WTC11 (cell line): ENCODE results near the gene CCDC152. TPM values are rescaled to one million over a fixed set of nuclear protein-coding genes. Genes with fewer than 3 reads are reported as not detected.

ENCODE experiments used
- ATAC-seq: fragments of 200-7000 bp; cut with Tn5 transposase; 2 replicates; pipeline ENCODE4 v1.10.0; 2021; ENCODE audit warnings: mild to moderate bottlenecking, moderate library complexity
- CTCF ChIA-PET: fragments of 300-600 bp; sonication (Branson Sonifier 250); formaldehyde crosslinking; loops from one replicate; lab custom pipeline; 2021; ENCODE audit warnings: antibody characterized with exemption; lab: Charles Lee
- POLR2A ChIA-PET: fragments of 350-600 bp; sonication (Branson Sonifier 250); formaldehyde crosslinking; loops from one replicate; lab custom pipeline; 2021; ENCODE audit warnings: antibody characterized with exemption; lab: Charles Lee
- DNase-seq: peaks from one replicate; pipeline ENCODE4 v3.0.0; 2021; ENCODE audit warnings: low spot score
- H3K27ac Mint-ChIP-seq: 2 replicates; pipeline ENCODE4 v1.8.0; 2021; ENCODE audit warnings: mixed read lengths
- H3K27me3 Mint-ChIP-seq: 2 replicates; pipeline ENCODE4 v1.8.0; 2021; ENCODE audit warnings: low read depth, mild to moderate bottlenecking, moderate library complexity, mixed read lengths
- H3K36me3 Mint-ChIP-seq: 2 replicates; pipeline ENCODE4 v1.8.0; 2021; ENCODE audit warnings: mixed read lengths
- H3K4me1 Mint-ChIP-seq: 2 replicates; pipeline ENCODE4 v1.8.0; 2022; ENCODE audit warnings: mixed read lengths
- H3K4me3 Mint-ChIP-seq: 2 replicates; pipeline ENCODE4 v1.8.0; 2021; ENCODE audit warnings: mild to moderate bottlenecking, moderate library complexity, mixed read lengths
- H3K9me3 Mint-ChIP-seq: 2 replicates; pipeline ENCODE4 v1.8.0; 2021; ENCODE audit warnings: mixed read lengths
- ARID4B ChIP-seq: sonication (generic); formaldehyde crosslinking; IDR thresholded peaks from 2 replicates; pipeline ENCODE4 v1.8.0; 2023; ENCODE audit warnings: missing genetic modification reagents, mild to moderate bottlenecking, borderline replicate concordance
- ATF2 ChIP-seq: sonication (generic); formaldehyde crosslinking; IDR thresholded peaks from 2 replicates; pipeline ENCODE4 v1.8.1; 2022; ENCODE audit warnings: low read depth, missing genetic modification reagents, borderline replicate concordance
- CREM ChIP-seq: sonication (generic); formaldehyde crosslinking; IDR thresholded peaks from 2 replicates; pipeline ENCODE4 v1.8.1; 2022; ENCODE audit warnings: mild to moderate bottlenecking, missing genetic modification reagents, moderate library complexity
- E2F1 ChIP-seq: sonication (generic); formaldehyde crosslinking; IDR thresholded peaks from 2 replicates; pipeline ENCODE4 v1.8.0; 2022; ENCODE audit warnings: mild to moderate bottlenecking, missing genetic modification reagents
- E2F4 ChIP-seq: sonication (generic); formaldehyde crosslinking; IDR thresholded peaks from 2 replicates; pipeline ENCODE4 v1.8.1; 2022; ENCODE audit warnings: low read depth, mild to moderate bottlenecking, moderate library complexity, missing genetic modification reagents, borderline replicate concordance
- ELF4 ChIP-seq: sonication (generic); formaldehyde crosslinking; IDR thresholded peaks from 2 replicates; pipeline ENCODE4 v1.8.1; 2022; ENCODE audit warnings: low read depth, mild to moderate bottlenecking, moderate library complexity, missing genetic modification reagents
- FOXJ3 ChIP-seq: sonication (generic); formaldehyde crosslinking; IDR thresholded peaks from 2 replicates; pipeline ENCODE4 v1.9.0; 2021; ENCODE audit warnings: missing genetic modification reagents, mild to moderate bottlenecking, borderline replicate concordance
- GRHL2 ChIP-seq: fragments of 250-450 bp; sonication (Bioruptor Pico); IDR thresholded peaks from 2 replicates; pipeline ENCODE4 v1.8.0; 2022; ENCODE audit warnings: mild to moderate bottlenecking, moderate library complexity; ENCODE audit not compliant: insufficient replicate concordance, severe bottlenecking
- IRF1 ChIP-seq: sonication (generic); formaldehyde crosslinking; IDR thresholded peaks from 2 replicates; pipeline ENCODE4 v1.8.0; 2023; ENCODE audit warnings: missing genetic modification reagents
- KAT7 ChIP-seq: sonication (generic); formaldehyde crosslinking; IDR thresholded peaks from 2 replicates; pipeline ENCODE4 v1.8.1; 2023; ENCODE audit warnings: missing genetic modification reagents, mild to moderate bottlenecking, borderline replicate concordance
- MAX ChIP-seq: sonication (generic); formaldehyde crosslinking; IDR thresholded peaks from 2 replicates; pipeline ENCODE4 v1.8.0; 2022; ENCODE audit warnings: mild to moderate bottlenecking, missing genetic modification reagents
- NFATC4 ChIP-seq: fragments of 250-450 bp; sonication (Bioruptor Pico); IDR thresholded peaks from 2 replicates; pipeline ENCODE4 v1.9.0; 2021; ENCODE audit warnings: mild to moderate bottlenecking
- NR1H2 ChIP-seq: sonication (generic); formaldehyde crosslinking; IDR thresholded peaks from 2 replicates; pipeline ENCODE4 v1.9.0; 2021; ENCODE audit warnings: mild to moderate bottlenecking, moderate library complexity, missing genetic modification reagents
- PREB ChIP-seq: sonication (generic); formaldehyde crosslinking; IDR thresholded peaks from 2 replicates; pipeline ENCODE4 v1.8.1; 2022; ENCODE audit warnings: mild to moderate bottlenecking, missing genetic modification reagents, moderate library complexity, borderline replicate concordance
- RELA ChIP-seq: sonication (generic); formaldehyde crosslinking; IDR thresholded peaks from 2 replicates; pipeline ENCODE4 v1.8.1; 2022; ENCODE audit warnings: missing genetic modification reagents, mild to moderate bottlenecking, borderline replicate concordance
- TEAD4 ChIP-seq: sonication (generic); formaldehyde crosslinking; IDR thresholded peaks from 2 replicates; pipeline ENCODE4 v1.8.0; 2022; ENCODE audit warnings: mild to moderate bottlenecking, missing genetic modification reagents
- ZNF281 ChIP-seq: sonication (generic); formaldehyde crosslinking; IDR thresholded peaks from 2 replicates; pipeline ENCODE4 v1.8.0; 2023; ENCODE audit warnings: mild to moderate bottlenecking, missing genetic modification reagents
- ZNF416 ChIP-seq: fragments of 250-450 bp; sonication (Bioruptor Pico); IDR thresholded peaks from 2 replicates; pipeline ENCODE4 v1.9.0; 2021; ENCODE audit warnings: mild to moderate bottlenecking, inconsistent platforms
- ZNF423 ChIP-seq: fragments of 250-450 bp; sonication (Bioruptor Pico); IDR thresholded peaks from 2 replicates; pipeline ENCODE4 v2.1.2; 2022; ENCODE audit warnings: mild to moderate bottlenecking, moderate library complexity
- ZSCAN18 ChIP-seq: fragments of 250-450 bp; sonication (Bioruptor Pico); IDR thresholded peaks from 2 replicates; pipeline ENCODE4 v2.1.2; 2022; ENCODE audit warnings: mild to moderate bottlenecking, moderate library complexity
- total RNA-seq: library from RNA; stranded (reverse); gene quantifications from 3 replicates; pipeline ENCODE4 v1.2.3, GENCODE V29; 2021

The CCDC152 gene
- total RNA-seq, 1 experiment from 2014 or later = 15.1 TPM

- Mint-ChIP-seq H3K4me3 (no peak overlapping the region), H3K27ac (no peak overlapping the region), H3K4me1 (no peaks in the 10 kb centered on the region), H3K9me3 (peaks cover 25% of the 10 kb centered on the region), H3K36me3 (no peaks in the 10 kb centered on the region), H3K27me3 (no peaks in the 10 kb centered on the region)
- TF ChIP-seq ELF4 (CRISPR knock-in tag) (no peak), GRHL2 (CRISPR knock-in tag) (no peak), MAX (CRISPR knock-in tag) (no peak), NR1H2 (no peak), FOXJ3 (CRISPR knock-in tag) (no peak), IRF1 (no peak), E2F4 (CRISPR knock-in tag) (no peak), PREB (CRISPR knock-in tag) (no peak), ATF2 (CRISPR knock-in tag) (no peak), CREM (no peak), ZNF281 (no peak), NFATC4 (CRISPR knock-in tag) (no peak), KAT7 (CRISPR knock-in tag) (no peak), TEAD4 (no peak), ZNF416 (no peak), ZSCAN18 (CRISPR knock-in tag) (no peak), ARID4B (CRISPR knock-in tag) (no peak), ZNF423 (CRISPR knock-in tag) (no peak), E2F1 (CRISPR knock-in tag) (no peak), RELA (no peak)
- ChIA-PET POLR2A (no interaction called here), CTCF (interaction anchor here (1.3 to 1.4 kb wide), 2 partner anchors 52 to 71 kb away, joined by 3 read pairs; no protein-coding TSS in a partner anchor)
- no peak for ATAC-seq
- no peak for DNase-seq
Observed at GRCh38 chr5:42837601-42838000, 81.0 kb downstream of the CCDC152 start.
